ENCODE data around the gene HUWE1. TPM values are rescaled to one million over a fixed set of nuclear protein-coding genes. Genes with fewer than 3 reads are reported as not detected.

Gene HUWE1
- total RNA-seq, 2 donors from 2014 or later = 102 to 169 TPM

GRCh38 chrX:53558646-53559045 is 127.9 kb downstream of the HUWE1 start:
- DNase-seq (ENCODE audit: low spot score) (no peak), ATAC-seq (ENCODE audit: insufficient number of reproducible peaks, low FRiP score, low read depth) (no peak)
- Histone ChIP-seq H3K27ac (no peak overlapping the region), H3K9me3 (no peaks in the 10 kb centered on the region), H3K4me3 (no peak overlapping the region), H3K36me3 (peaks cover 67% of the 10 kb centered on the region), H3K4me1 (ENCODE audit: control insufficient read depth in 1 of 2, low read depth in 2 of 2) (no peaks in the 10 kb centered on the region), H3K27me3 (replicated peaks; ENCODE audit: insufficient read depth) (no peaks in the 10 kb centered on the region)
- TF ChIP-seq CTCF (IDR thresholded peaks at IDR 0.05) = no peak

- no peaks in the 10 kb centered on the region for H3K27me3 ChIP-seq (replicated peaks; ENCODE audit: insufficient read depth)
- no peak for DNase-seq (ENCODE audit: low spot score)
- no peaks in the 10 kb centered on the region for H3K4me1 ChIP-seq (ENCODE audit: control insufficient read depth in 1 of 2, low read depth in 2 of 2)
- H3K27ac ChIP-seq = no peak overlapping the region
- no peak for TF ChIP-seq CTCF (IDR thresholded peaks at IDR 0.05)
- no peak overlapping the region for H3K4me3 ChIP-seq
- ATAC-seq (ENCODE audit: insufficient number of reproducible peaks, low FRiP score, low read depth) = no peak
- H3K9me3 ChIP-seq = no peaks in the 10 kb centered on the region
- peaks cover 53% of the 10 kb centered on the region for H3K36me3 ChIP-seq
Observed at GRCh38 chrX:53556868-53557267, 129.7 kb downstream of the HUWE1 start.

GRCh38 chrX:53550756-53551463 is 135.6 kb downstream of the HUWE1 start:
- no peak for ATAC-seq (ENCODE audit: insufficient number of reproducible peaks, low FRiP score, low read depth)
- TF ChIP-seq CTCF (IDR thresholded peaks at IDR 0.05) = no peak
- H3K27me3 ChIP-seq (replicated peaks; ENCODE audit: insufficient read depth) = no peaks in the 10 kb centered on the region

GRCh38 chrX:53547668-53548067 is 138.9 kb downstream of the HUWE1 start:
- ATAC-seq (ENCODE audit: insufficient number of reproducible peaks, low FRiP score, low read depth) (no peak), DNase-seq (ENCODE audit: low spot score) (no peak)
- Histone ChIP-seq H3K4me3 (no peak overlapping the region), H3K36me3 (peaks cover 53% of the 10 kb centered on the region), H3K27ac (no peak overlapping the region), H3K27me3 (replicated peaks; ENCODE audit: insufficient read depth) (no peaks in the 10 kb centered on the region), H3K4me1 (ENCODE audit: control insufficient read depth in 1 of 2, low read depth in 2 of 2) (no peaks in the 10 kb centered on the region), H3K9me3 (no peaks in the 10 kb centered on the region)
- TF ChIP-seq CTCF (IDR thresholded peaks at IDR 0.05) = no peak

More at GRCh38 chrX:53550756-53551463, 135.6 kb downstream of the HUWE1 start:
- Histone ChIP-seq H3K9me3 (no peaks in the 10 kb centered on the region), H3K4me3 (no peak overlapping the region), H3K4me1 (ENCODE audit: control insufficient read depth in 1 of 2, low read depth in 2 of 2) (no peaks in the 10 kb centered on the region), H3K36me3 (peaks cover 45% of the 10 kb centered on the region), H3K27ac (no peak overlapping the region)
- DNase-seq (ENCODE audit: low spot score) = no peak

- Histone ChIP-seq H3K4me3 (no peak overlapping the region), H3K27ac (no peak overlapping the region), H3K27me3 (replicated peaks; ENCODE audit: insufficient read depth) (no peaks in the 10 kb centered on the region), H3K36me3 (peaks cover 33% of the 10 kb centered on the region), H3K4me1 (ENCODE audit: control insufficient read depth in 1 of 2, low read depth in 2 of 2) (no peaks in the 10 kb centered on the region), H3K9me3 (no peaks in the 10 kb centered on the region)
- no peak for DNase-seq (ENCODE audit: low spot score)
- no peak for TF ChIP-seq CTCF (IDR thresholded peaks at IDR 0.05)
- no peak for ATAC-seq (ENCODE audit: insufficient number of reproducible peaks, low FRiP score, low read depth)
Observed at GRCh38 chrX:53544936-53545335, 141.6 kb downstream of the HUWE1 start.
